GM12801 (cell line): ENCODE data around the gene TBX18.

Experiments used
- CTCF ChIP-seq: IDR thresholded peaks from one replicate; pipeline ENCODE4 v1.5.1; 2011; ENCODE audit warnings: control low read depth; ENCODE audit not compliant: insufficient read length; ENCODE audit errors: extremely low read depth

The TBX18 gene

GRCh38 chr6:84719152-84719551 lies 45.2 kb downstream of the TBX18 start:
- no peak for TF ChIP-seq CTCF

- no peak for TF ChIP-seq CTCF
These were observed 46.1 kb downstream of the TBX18 start for GRCh38 chr6:84718038-84718955.

- no peak for TF ChIP-seq CTCF
These were observed 55.3 kb downstream of the TBX18 start for GRCh38 chr6:84709121-84709520.

GRCh38 chr6:84707171-84707570 lies 57.2 kb downstream of the TBX18 start:
- no peak for TF ChIP-seq CTCF

GRCh38 chr6:84696166-84696565 lies 68.2 kb downstream of the TBX18 start:
- no peak for TF ChIP-seq CTCF

GRCh38 chr6:84691978-84692623 lies 72.3 kb downstream of the TBX18 start:
- TF ChIP-seq CTCF = no peak

GRCh38 chr6:84688141-84688873 lies 76.1 kb downstream of the TBX18 start:
- TF ChIP-seq CTCF = no peak
